ENCODE results near the gene LAMP2.
A peak's percentile ranks its signal among the peaks of the same experiment; 100 is the strongest.
"Not testable (repeated sequence)": the region's sequence is repeated elsewhere in the genome, so short reads cannot be mapped to it uniquely, and the experiment has no call there.

The LAMP2 gene

GRCh38 chrX:120468825-120469525 lies at the start of gene LAMP2:
Gene LAMP2, minus strand, starts transcription at chrX:120469296. Its CDS starts 127 bp downstream, at chrX:120469169.
- peak; percentile 30 for DNase-seq

DNA sequence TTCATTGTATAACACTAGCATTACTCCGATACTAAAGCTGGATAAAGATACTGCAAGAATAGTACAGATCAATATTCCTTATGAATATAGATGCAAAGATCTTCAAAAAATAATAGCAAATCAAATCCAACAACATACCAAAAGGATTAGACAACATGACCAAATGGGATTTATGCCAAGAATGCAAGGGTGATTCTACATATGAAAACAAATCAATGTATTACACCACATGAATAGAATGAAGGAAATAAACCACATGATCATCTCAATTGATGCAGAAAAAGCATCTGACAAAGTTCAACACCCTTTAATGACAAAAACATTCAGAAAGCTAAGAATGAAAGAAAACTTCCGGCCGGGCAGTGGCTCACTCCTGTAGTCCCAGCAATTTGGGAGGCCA lies 48.8 kb upstream of the LAMP2 start:
- no peak for DNase-seq

DNA sequence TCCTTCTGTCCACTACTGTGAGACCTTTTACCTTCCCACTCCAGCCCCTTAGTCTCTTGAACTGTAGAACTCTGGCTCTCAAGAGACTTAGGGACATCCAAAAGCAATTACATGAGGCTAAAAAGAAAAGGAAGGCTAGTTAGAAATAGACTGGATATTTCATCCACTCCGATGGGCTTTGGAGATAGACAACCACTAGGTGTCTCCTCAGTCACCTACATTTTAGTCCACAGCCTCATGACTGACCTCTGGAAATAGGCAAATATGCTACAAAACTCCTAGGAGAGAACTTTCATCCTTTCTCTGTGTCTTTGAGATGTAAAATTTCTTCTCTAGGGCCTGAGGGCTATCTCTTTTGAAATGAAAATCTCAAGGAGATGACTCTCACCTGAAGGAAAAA lies 45.1 kb upstream of the LAMP2 start:
- DNase-seq, result no peak

DNA sequence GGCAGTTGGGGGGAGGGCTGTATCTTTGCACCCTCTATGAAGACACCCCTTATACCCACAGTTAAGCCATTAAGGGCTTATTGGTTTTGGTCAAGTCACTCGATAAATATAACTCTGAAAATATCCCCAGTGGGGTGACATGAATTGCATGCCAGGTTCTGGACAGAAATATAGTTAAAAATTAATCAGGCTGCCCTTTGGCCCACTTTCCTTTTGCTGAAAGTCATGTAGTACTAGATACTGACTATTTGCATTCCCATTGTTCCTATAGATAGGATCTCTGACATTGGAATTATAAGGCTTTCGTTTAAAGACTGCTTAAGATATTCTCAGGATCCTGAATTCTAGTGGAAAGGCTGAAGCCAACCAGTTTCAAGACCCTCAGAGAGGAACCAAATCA lies 43.5 kb upstream of the LAMP2 start:
- DNase-seq, result no peak

DNA sequence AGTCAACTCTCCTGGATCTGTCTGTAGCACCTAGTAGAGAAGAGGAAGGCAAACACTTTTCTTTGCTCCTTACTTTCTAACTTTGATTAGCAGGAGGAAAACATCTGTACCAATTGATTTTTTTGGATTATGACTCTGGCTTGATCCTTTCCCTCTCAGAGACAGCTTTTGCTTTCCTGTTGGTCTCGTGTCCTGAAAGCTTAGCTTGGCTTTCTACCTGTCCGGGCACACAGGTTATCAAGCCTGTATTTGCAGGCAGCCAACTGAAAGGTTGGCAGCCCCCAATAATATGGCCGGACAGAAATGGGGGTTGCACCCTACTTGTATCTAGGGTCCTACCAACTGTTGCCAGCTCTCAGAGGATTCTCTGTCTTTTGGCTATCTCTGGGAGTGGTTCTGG lies 43.1 kb upstream of the LAMP2 start:
- no peak for DNase-seq

- DNase-seq, result no peak
Measured at GRCh38 chrX:120504569-120504968, 35.5 kb upstream of the LAMP2 start.

GRCh38 chrX:120499301-120500072 lies 30.4 kb upstream of the LAMP2 start:
- DNase-seq, result no peak

- not testable (repeated sequence) for DNase-seq
Measured at GRCh38 chrX:120490119-120490518, 21.0 kb upstream of the LAMP2 start.

- DNase-seq, result no peak
Measured at GRCh38 chrX:120486786-120487185, 17.7 kb upstream of the LAMP2 start.

DNA sequence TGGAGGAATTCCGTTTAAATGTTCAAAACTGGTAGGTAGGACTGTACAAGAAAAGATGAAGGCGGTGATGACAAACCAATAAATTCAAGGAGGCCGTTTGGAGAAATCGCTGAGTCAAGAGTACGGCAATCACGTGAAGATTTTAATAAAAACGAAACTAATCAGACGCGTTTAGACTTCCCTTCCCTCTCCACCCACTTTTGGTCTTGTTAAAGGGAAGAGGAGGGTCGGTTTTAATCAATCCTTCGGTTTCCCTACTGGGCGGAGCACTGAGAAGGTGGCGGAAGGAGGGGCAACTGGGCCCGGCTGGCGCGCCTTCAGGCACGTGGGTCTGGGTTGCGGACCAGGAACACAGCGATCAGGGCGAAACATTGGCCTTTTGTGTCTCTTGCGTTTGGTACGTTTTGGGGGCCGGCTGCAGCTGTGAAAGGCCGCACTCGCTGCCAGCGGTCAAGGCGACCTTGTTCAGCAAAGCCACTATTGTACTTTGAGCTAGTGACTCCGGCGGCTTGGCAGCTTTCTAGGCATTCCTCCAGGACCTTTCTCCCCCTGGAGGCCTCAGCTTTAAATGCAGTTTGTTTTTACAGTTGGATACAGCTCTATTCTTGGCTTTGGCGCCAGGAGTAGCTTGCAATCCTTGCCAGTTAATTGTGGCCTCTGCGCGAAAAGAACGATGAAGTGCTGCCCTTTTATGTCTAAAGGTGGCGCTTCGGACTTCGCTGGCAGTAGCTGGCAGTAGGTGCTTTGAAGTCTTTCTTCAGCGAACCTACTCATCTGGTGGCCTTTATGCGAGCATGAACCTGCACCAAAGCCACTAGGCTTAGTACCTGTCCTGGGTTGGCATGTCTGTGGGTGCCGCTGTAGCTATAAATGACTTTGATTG lies 16.8 kb upstream of the LAMP2 start:
- DNase-seq, result peak; percentile 68

GRCh38 chrX:120485315-120485637 lies 16.2 kb upstream of the LAMP2 start:
- DNase-seq, result no peak

DNA sequence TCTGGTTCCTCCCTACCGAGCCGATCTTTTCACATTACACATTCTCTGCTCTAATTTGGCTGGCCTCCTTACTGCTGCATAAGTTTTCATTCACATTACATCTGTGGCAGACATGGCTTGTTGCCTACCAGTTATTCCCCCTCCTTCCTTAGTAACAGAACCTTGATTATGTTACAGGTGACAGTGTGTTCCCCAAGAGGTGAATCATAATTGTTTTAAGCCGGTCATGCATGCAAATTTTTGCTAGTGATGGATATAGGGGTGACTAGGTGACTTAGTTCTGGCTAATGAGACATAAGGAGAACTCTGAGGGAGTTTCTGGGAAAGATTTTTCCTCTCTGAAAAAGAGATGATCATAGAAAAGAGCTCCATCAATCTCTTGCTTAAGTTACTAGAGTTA lies 8.4 kb upstream of the LAMP2 start:
- DNase-seq, result no peak

- DNase-seq, result no peak
Measured at GRCh38 chrX:120476714-120477113, 7.6 kb upstream of the LAMP2 start.

GRCh38 chrX:120475447-120475846 lies 6.4 kb upstream of the LAMP2 start:
- not testable (repeated sequence) for DNase-seq

GRCh38 chrX:120474085-120474484 lies 5.0 kb upstream of the LAMP2 start:
- no peak for DNase-seq

DNA sequence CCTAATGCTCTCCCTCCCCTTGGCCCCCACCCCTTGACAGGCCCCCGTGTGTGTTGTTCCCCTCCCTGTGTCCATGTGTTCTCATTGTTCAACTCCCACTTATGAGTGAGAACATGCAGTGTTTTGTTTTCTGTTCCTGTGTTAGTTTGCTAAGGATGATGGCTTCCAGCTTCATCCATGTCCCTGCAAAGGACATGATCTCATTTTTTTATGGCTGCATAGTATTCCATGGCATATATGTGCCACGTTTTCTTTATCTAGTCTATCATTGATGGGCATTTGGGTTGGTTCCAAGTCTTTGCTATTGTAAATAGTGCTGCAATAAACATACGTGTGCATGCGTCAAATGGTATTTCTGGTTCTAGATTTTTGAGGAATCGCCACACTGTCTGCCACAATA lies 561 bp upstream of the LAMP2 start:
- not testable (repeated sequence) for DNase-seq

DNA sequence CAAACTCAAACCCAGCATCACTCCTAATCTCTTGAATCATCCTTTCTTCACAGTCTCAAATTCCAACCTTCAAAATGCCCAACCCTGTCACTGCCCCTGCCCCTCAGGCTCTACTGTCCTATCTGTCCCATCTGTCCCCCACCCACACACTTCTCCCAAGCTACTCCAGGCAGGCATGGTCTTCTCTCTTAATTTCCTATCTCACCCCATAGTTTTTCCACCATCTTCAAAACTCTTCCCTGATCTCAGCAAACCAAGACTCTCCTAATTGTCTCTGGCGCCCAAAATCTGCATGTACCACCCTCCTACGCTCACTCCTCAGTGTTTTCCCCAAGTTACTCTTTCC lies 644 bp downstream of the LAMP2 start:
- DNase-seq, result no peak

GRCh38 chrX:120468071-120468470 lies 1.0 kb downstream of the LAMP2 start:
- no peak for DNase-seq

GRCh38 chrX:120464411-120464810 lies 4.7 kb downstream of the LAMP2 start:
- DNase-seq, result no peak

DNA sequence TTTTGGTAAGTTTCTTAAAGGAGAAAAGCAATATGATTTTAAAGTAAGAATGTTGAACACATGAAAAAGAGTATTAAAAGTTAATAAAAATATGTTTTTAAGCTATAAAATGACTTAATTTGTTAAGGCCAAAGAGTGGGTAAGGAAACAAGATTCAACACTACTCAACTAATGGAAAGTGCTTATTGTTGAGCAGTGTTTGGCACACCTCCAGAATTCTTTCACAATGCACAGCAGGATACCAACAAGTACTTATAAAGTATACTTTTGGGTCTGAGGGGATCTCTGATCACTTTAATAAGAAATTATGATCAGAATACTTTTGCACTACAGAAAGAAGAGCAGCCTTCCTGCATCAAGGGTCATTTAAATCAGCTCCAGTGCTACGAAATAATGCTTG lies 5.9 kb downstream of the LAMP2 start:
- DNase-seq, result no peak

GRCh38 chrX:120462370-120462769 lies 6.7 kb downstream of the LAMP2 start:
- DNase-seq, result no peak

GRCh38 chrX:120459309-120459708 lies 9.8 kb downstream of the LAMP2 start:
- no peak for DNase-seq

- DNase-seq, result peak; percentile 58
Measured at GRCh38 chrX:120457766-120458180, 11.3 kb downstream of the LAMP2 start.

DNA sequence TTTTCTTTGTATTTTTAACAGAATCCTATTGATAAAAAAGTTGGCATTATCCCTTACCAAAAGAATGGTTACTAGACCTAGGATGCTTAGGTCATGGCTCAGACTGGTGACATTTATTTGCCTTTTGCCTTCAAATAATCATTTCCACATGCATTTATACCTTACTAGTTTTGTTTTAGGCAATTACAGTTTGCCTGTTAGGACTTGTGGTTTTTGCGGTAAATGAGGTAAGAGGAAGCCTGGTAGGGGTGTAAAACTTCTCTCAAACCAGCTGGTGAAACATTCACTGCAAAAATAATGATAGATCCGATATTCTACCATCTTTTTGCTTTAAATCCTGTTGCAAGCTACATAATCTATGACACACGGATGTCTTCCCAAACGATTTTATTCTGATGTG lies 12.1 kb downstream of the LAMP2 start:
- DNase-seq, result no peak
